ENCODE results near the gene DCST2.

The DCST2 gene

DNA sequence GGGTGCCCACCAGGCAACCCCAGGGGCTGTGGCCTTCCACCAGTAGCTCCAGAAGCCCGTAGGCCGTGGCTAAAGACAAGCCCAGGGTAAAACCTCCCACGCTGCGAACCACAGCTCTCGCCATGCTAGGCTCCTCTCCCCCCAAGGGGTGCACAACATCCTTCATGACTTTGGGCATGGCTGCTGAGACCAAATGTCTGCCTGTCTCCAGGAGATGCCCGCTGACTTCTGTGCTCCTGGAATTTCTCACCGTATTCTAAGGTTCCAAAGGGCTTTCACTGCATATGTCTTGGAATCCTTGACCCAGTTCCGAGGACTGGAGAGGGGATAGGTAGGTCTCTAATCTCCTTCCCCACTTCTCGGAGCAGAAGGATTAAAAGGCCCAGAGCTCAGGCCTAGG is at the start of gene DCST2, which contains the start of gene DCST1:
Gene DCST2 (minus strand): TSS at position 258 of the 400 bp plus-strand sequence. CDS start 80 bp downstream, at position 178.
Gene DCST1 (plus strand): TSS at position 301 of the 400 bp plus-strand sequence. CDS start 213 bp downstream, outside the sequence.
- no peak for FAIRE-seq

DNA sequence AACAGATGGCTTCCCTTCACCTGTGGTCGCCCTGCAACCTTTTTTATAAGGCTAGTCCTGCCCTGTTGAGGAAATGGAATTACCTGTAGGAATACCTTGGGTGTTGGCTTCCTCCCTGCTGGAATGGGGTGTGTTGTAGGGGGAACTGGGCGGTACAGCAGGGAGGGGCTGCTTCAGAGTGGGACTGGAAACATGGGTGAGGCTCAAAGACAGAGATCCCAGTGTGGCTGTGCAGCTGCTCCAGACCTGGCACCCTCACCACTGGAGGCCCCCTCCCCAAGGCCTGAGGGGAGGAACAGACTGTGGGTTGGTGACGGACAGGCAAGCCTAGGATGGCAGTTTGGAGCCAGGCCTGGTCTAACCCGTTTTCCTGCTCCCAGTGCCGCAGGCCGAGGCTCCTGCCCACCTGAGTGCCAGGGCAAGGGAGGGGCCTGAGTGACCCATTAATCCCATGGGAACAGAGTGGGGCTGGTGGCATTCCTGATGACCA is 49.5 kb upstream of the DCST2 start:
- FAIRE-seq = no peak

GRCh38 chr1:155082301-155083051 is 48.9 kb upstream of the DCST2 start:
- no peak for FAIRE-seq

- no peak for FAIRE-seq
Measured at GRCh38 chr1:155081472-155082300, 48.1 kb upstream of the DCST2 start.

GRCh38 chr1:155080312-155081228 is 47.0 kb upstream of the DCST2 start:
- no peak for FAIRE-seq

GRCh38 chr1:155079487-155080311 is 46.1 kb upstream of the DCST2 start:
- FAIRE-seq = no peak

GRCh38 chr1:155079210-155079486 is 45.6 kb upstream of the DCST2 start:
- FAIRE-seq = no peak

DNA sequence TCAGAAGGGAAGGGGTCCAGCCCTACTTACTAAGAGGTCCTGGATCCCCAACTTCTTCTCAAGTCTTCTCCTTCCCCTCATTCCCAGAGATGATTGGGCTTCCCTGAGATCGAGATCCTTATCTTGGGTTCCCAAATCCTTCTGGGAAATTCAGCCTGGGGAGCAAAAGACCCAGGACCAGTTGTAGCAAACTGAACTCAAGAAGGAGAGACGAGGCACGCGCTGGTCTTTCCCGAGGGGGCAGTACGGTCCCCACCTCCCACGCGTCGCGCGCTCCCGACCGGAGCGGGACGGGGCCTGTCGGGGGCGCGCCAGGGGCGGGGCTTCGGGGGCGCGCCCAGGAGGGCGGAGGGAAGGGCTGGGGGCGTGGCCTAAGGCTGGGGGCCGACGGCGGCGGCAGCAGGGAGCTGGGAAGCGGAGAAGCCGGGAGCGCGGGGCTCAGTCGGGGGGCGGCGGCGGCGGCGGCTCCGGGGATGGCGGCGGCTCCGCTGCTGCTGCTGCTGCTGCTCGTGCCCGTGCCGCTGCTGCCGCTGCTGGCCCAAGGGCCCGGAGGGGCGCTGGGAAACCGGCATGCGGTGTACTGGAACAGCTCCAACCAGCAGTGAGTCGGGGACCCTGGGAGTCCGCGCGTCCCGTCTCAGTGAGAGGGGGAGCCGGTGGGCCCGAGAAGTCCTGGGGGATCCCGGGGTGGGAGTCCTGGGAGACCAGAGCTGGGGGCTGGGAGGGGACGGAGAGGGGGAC is 45.1 kb upstream of the DCST2 start, which contains the start of gene EFNA3:
Gene EFNA3 (plus strand): TSS at position 369 of the 741 bp plus-strand sequence. CDS start 105 bp downstream, at position 474.
- no peak for FAIRE-seq

DNA sequence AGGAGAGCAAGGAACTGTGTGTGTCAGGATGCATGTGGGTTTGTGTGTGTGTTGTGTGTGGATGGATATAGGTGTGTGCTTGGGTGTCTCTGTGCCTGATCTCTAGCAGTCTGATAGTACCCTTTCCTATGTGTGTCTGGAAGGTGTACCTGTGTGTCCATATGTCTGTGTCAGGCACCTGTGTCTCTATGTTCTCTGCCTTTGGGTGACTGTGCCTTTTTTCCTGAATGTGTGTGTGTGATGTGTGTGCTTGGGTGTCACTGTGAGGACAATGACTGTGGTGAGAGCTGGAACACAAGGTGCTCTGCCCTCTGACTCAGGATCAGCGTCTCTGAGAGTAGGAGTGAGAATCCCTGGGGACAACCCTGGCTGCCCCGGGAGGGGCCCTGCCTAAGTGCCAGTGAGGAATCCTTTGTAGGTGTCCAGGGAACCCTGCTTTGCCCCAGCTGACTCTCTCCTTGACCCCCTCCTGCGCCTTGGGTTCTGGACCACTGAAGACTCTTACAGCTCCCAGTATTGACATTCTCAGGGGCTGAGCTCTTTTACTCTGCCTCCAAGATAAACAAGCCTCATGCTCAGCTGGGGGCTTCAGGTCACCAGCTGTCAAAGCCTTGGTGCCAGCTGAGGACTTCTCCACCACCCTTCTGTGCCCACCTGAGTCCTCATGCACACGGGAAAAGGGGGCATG is 44.3 kb upstream of the DCST2 start:
- no peak for FAIRE-seq

DNA sequence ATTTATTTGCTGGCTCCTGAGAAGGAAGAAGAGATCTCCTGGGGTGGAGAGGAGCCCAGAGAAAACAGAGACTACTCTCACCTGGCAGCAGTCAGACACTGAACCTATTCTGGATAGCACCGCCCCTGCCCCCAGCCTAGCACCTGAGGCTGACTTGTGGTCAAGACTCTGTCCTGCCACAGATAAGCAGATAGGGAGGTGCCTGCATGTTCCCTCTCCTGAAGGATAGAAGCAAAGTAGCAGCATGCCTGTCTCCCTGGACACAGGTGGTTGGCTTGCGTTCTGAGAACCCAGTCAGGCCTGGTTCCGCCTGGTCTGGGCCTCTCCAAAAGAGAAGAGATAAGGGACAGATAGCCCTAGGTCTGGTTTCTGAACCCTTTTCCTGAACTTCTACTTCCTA is 43.8 kb upstream of the DCST2 start:
- no peak for FAIRE-seq

- no peak for FAIRE-seq
Measured at GRCh38 chr1:155076371-155076770, 42.8 kb upstream of the DCST2 start.

DNA sequence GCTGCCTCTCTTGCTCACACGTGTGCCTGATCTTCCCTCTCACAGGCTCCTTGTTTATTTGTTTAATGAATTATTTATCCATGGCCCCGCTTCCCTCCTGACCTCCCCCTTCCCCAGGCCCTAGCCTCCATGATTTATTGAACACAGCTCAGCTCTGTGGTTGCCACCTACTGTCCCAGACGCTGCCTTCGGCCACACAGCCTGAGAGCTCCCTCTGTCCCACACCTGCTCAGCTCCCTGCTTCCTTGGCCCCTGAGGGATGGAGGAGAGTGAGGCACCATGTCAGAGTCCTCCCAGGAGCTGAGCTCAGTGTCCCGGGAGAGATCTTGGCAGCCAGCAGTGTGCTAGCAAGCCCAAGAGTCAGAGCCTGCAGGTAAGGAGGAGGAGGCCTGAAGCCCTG is 42.0 kb upstream of the DCST2 start:
- FAIRE-seq = no peak

GRCh38 chr1:155073377-155074242 is 40.0 kb upstream of the DCST2 start:
- no peak for FAIRE-seq

- FAIRE-seq = no peak
Measured at GRCh38 chr1:155072531-155073289, 39.1 kb upstream of the DCST2 start.

GRCh38 chr1:155071701-155072100 is 38.1 kb upstream of the DCST2 start:
- FAIRE-seq = no peak

DNA sequence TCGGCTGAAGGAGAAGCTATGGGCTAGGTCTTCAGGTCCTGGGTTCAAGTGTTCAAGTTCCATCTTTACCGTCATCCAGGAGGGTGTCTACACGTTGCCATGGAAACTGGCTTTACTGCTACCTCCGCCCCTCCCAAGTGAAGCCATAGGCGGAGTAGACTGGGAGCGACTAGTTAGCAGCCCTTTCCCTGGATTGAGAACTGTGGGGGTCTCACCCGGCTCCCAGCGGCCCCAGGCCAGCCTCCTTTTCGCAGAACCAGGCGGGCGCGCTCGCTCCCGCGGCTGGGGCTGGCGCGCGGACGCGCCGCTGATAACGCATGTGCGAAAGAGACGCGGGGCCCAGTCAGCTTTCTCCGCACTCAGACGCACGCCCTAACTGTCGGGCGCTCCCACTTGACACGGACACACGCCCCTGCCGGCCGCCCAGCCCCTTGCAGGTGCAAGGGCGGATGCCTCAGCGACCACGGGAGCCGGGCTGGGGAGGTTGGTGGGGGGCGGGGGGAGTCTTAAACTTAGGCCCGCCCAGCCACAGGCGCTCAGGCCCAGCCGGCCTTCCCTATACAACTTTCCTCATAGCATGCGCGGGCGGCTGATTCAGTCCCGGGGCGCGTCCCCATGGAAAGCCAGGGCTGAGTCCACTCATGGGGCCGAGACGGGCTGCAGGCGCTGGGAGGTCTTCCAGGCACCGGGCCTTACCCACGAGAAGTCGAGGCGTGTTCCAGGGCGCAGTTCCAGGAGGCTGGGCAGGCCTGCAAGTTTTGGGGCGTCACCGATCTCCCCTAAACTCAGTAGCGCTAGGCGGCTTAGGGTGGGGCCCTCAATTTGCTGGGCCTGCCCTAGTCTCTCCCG is 37.4 kb upstream of the DCST2 start:
- no peak for FAIRE-seq

GRCh38 chr1:155070158-155070621 is 36.6 kb upstream of the DCST2 start:
- FAIRE-seq = no peak
